Neural progenitor cell (in vitro differentiated cells): ENCODE results near the gene TTLL12.

Experiments used
- CTCF ChIP-seq: fragments of 200-600 bp; sonication (generic); IDR thresholded peaks from 2 replicates; pipeline ENCODE4 v1.5.1; 2017; ENCODE audit warnings: antibody characterized with exemption, mild to moderate bottlenecking
- EZH2 ChIP-seq: fragments of 200-600 bp; sonication (generic); IDR thresholded peaks from 2 replicates; pipeline ENCODE4 v1.6.1; 2017; ENCODE audit warnings: antibody characterized with exemption, mild to moderate bottlenecking, moderate library complexity
- EZH2phosphoT487 ChIP-seq: fragments of 200-600 bp; sonication (generic); IDR thresholded peaks from 2 replicates; pipeline ENCODE4 v1.6.1; 2017; ENCODE audit warnings: antibody characterized with exemption

- no peak for TF ChIP-seq EZH2phosphoT487
- no peak for TF ChIP-seq EZH2
- no peak for TF ChIP-seq CTCF
These were observed 17.4 kb downstream of the TTLL12 start for GRCh38 chr22:43169310-43170130.
